HUES64 (cell line): ENCODE results near the gene DPP10.

Experiments
- H3K27ac ChIP-seq: 2 replicates; pipeline ENCODE4 v1.7.0; 2013; ENCODE audit warnings: low read depth, low read length, inconsistent platforms
- H3K27me3 ChIP-seq: 2 replicates; pipeline ENCODE4 v1.6.1; 2013; ENCODE audit warnings: mild to moderate bottlenecking, low read length; ENCODE audit not compliant: insufficient read depth
- H3K36me3 ChIP-seq: 2 replicates; pipeline ENCODE4 v1.6.1; 2013; ENCODE audit warnings: mild to moderate bottlenecking, low read length; ENCODE audit not compliant: insufficient read depth
- H3K4me1 ChIP-seq: 2 replicates; pipeline ENCODE4 v1.6.1; 2013; ENCODE audit warnings: mild to moderate bottlenecking, low read length, moderate library complexity; ENCODE audit not compliant: insufficient read depth
- H3K4me3 ChIP-seq: 2 replicates; pipeline ENCODE4 v1.5.1; 2013; ENCODE audit warnings: mild to moderate bottlenecking, low read length, moderate library complexity
- H3K9ac ChIP-seq: 2 replicates; pipeline ENCODE4 v1.6.1; 2013; ENCODE audit warnings: mild to moderate bottlenecking, low read depth, low read length
- H3K9me3 ChIP-seq: 2 replicates; pipeline ENCODE4 v1.6.1; 2013; ENCODE audit warnings: low read depth, low read length; ENCODE audit not compliant: insufficient read depth
- WGBS: fragments of 150-250, 120-280 bp; methylation state at CpG from one replicate; pipeline ENCODE4 v1.1.7; 2013; ENCODE audit warnings: missing lambda C conversion rate; 5-methylcytosine and 5-hydroxymethylcytosine counted together

DPP10 gene

DNA sequence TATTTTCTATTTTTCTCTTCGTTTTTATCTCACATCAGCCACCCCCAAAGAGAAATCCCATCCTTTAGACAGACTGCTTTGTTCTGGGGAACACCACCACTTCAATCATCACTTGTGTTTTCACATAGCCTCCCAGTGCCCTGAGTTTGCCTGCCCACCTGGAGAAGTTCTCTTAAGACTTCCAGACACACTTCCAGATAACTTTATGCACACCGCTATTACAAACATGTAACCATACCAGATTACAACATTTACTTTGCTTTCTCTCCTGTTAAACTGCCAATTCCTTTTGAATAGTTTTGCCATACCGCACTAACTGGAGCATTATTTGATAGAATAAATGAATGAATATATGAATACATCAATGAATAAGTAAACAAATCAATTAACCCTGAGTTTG, 1353.6 kb downstream of the DPP10 start:
- Histone ChIP-seq H3K4me3 (no peak overlapping the region), H3K4me1 (no peaks in the 10 kb centered on the region), H3K9me3 (no peaks in the 10 kb centered on the region), H3K27ac (no peak overlapping the region), H3K27me3 (no peaks in the 10 kb centered on the region), H3K36me3 (no peaks in the 10 kb centered on the region), H3K9ac (no peak overlapping the region)
- 91% methylated on average over 2 of the region's 3 CpGs for WGBS

DNA sequence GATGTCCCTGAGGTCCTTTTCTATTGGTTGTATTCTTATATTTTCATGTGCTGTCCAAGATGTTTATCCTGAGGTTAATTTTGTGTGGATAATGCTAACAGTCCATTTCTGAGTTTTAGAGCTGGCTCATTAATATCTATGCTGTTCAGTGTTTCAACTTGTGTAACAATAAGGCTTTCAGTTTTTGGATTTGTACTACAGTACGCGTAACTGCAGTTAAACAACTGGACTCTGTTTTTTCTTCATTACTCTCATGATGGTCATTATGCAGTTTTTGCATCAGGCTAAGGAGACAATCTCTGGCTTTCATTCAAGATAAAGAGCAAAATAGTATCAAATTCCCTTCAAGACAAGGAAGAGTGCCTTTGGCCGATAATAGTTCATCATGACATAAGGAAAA, 1364.8 kb downstream of the DPP10 start:
- Histone ChIP-seq H3K27ac (no peak overlapping the region), H3K4me1 (no peaks in the 10 kb centered on the region), H3K9me3 (no peaks in the 10 kb centered on the region), H3K27me3 (no peaks in the 10 kb centered on the region), H3K4me3 (no peak overlapping the region), H3K36me3 (no peaks in the 10 kb centered on the region), H3K9ac (no peak overlapping the region)
- WGBS = 96% methylated on average over 2 of the region's 3 CpGs

DNA sequence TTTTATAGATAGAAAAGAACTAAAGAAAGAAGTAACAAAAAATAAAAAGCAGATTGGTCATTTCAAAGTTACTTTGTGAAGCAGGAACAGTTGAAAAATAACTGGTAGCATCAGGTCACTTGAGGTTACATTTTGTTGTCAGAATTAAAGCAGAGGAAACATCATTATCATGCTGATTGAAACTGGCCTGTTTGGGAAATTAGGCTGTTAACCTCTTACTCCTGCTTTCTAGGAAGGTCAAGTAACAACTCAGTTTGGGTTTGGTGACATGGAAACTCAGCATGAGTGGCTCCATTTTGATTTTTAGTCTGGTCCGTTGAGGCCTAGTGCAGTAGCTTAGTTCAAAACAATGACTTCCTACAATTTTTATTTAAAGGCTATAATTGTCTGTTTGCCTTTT, 1383.5 kb downstream of the DPP10 start:
- Histone ChIP-seq H3K9ac (no peak overlapping the region), H3K4me1 (peaks cover 17% of the 10 kb centered on the region; the same call in 1 of the 2 replicates), H3K9me3 (no peaks in the 10 kb centered on the region), H3K36me3 (no peaks in the 10 kb centered on the region), H3K4me3 (no peak overlapping the region), H3K27me3 (no peaks in the 10 kb centered on the region), H3K27ac (no peak overlapping the region)
- WGBS = 64% methylated on average over 1 of the region's 1 CpG

DNA sequence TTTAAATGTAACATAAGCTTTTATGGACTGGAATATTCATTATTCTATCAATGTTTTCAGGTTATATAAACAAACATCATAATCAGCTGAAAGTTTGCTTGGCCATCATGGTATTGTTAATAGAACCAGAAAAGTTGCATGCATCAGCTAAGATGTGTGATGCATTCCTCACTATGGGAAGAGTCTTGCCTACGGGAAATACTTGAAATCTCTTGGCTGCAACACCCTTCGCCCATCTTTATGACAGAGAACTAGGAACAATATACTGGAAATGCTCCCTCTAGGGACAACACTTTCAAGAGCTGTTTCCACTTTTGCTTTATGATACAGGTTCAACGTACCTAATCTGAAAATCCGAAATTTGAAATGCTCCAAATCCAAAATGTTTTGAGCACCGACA, 1390.8 kb downstream of the DPP10 start:
- Histone ChIP-seq H3K9me3 (no peaks in the 10 kb centered on the region), H3K27me3 (no peaks in the 10 kb centered on the region), H3K36me3 (no peaks in the 10 kb centered on the region), H3K4me1 (no peaks in the 10 kb centered on the region), H3K9ac (no peak overlapping the region), H3K4me3 (no peak overlapping the region), H3K27ac (no peak overlapping the region)
- WGBS = 93% methylated on average over 5 of the region's 5 CpGs

DNA sequence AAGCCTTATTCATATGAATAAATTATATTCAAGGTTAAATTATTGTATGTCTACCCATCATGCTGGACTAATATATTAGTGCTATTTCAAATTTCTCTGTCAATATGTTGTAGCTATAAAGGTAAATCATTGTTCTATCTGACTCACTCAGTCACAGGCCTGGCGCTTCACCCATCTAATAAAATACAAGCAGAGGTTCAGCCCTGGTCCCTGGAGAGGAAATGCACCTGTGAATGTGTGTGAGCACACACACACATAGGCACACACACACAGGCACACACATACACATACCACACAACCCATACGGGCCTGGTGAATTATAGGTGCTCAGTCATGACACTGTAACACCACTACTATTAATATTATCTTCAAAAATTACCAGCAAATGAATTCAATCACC, 1396.1 kb downstream of the DPP10 start:
- H3K27ac ChIP-seq = no peak overlapping the region
- H3K4me3 ChIP-seq = no peak overlapping the region
- no peaks in the 10 kb centered on the region for H3K9me3 ChIP-seq
- H3K9ac ChIP-seq = no peak overlapping the region
- H3K4me1 ChIP-seq = no peaks in the 10 kb centered on the region
- WGBS = 85% methylated on average over 2 of the region's 2 CpGs
- no peaks in the 10 kb centered on the region for H3K27me3 ChIP-seq
- no peaks in the 10 kb centered on the region for H3K36me3 ChIP-seq

DNA sequence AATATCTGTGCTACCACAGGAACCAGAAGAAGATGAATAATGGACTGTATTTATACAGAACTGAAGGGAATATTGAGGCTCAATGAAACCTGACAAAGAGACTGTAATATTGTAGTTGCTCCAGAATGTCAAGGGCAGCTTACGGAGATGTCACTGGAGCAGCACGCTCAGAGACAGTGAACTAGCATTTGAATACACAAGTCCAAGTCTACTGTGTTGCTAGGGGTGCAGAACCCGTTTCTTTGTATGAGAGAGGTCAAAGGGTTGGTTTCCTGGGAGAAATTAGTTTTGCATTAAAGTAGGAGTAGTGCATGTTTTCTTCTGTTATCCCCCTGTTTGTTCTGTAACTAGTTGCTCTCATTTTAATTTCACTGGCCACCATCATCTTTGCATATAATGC, 1399.9 kb downstream of the DPP10 start:
- Histone ChIP-seq H3K36me3 (no peaks in the 10 kb centered on the region), H3K4me1 (0 out of 2 replicates have a peak, but pooled peaks cover 5% of the 10 kb centered on the region), H3K27ac (no peak overlapping the region), H3K4me3 (no peak overlapping the region), H3K27me3 (no peaks in the 10 kb centered on the region), H3K9me3 (no peaks in the 10 kb centered on the region), H3K9ac (no peak overlapping the region)
- WGBS = 94% methylated on average over 3 of the region's 3 CpGs

DNA sequence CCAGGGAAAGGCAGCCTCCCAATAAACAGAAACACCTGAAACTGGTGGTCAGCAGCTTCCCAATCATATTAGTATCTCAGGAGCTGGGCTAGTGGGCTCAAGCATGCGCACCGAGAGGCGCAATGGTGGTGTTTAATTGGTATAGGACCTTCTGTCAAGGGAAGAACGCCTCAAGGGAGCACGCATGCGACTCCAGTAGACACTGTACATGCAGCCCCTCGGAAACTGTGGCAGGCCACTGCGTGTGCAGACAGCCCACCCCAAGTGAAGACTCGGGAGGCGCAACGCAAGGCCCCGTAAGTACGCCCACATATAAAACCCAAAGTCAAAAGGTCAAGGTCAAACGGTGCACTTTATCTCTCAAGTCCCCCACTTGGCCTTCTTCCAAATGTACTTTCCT, 1405.8 kb downstream of the DPP10 start:
- H3K9me3 ChIP-seq = no peaks in the 10 kb centered on the region
- H3K36me3 ChIP-seq = no peaks in the 10 kb centered on the region
- H3K27ac ChIP-seq = no peak overlapping the region
- H3K4me3 ChIP-seq = no peak overlapping the region
- no peak overlapping the region for H3K9ac ChIP-seq
- WGBS = 96% methylated on average over 14 of the region's 14 CpGs
- H3K4me1 ChIP-seq = 0 out of 2 replicates have a peak, but pooled peaks cover 5% of the 10 kb centered on the region
- no peaks in the 10 kb centered on the region for H3K27me3 ChIP-seq

DNA sequence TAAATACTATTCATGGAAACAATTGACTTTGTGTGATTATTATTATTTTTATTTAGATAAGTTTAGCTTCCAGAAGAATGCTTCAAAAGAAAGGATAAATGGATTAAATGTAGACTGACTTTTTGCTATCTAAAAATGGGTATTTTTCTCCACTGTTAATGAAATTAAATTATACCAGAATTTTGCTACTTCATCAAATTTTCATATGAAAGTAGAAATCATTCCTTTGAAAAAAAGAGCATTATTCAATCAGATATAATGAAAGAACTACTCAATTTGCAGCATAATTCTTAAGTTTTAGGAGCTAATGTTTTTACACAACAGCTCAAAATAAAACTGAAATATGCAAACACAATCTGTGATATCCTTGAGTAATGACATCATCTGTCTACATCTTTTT, 1424.6 kb downstream of the DPP10 start:
- no peaks in the 10 kb centered on the region for H3K36me3 ChIP-seq
- no peak overlapping the region for H3K9ac ChIP-seq
- H3K27ac ChIP-seq = no peak overlapping the region
- no peaks in the 10 kb centered on the region for H3K9me3 ChIP-seq
- H3K4me3 ChIP-seq = no peak overlapping the region
- no peaks in the 10 kb centered on the region for H3K27me3 ChIP-seq
- H3K4me1 ChIP-seq = no peaks in the 10 kb centered on the region

DNA sequence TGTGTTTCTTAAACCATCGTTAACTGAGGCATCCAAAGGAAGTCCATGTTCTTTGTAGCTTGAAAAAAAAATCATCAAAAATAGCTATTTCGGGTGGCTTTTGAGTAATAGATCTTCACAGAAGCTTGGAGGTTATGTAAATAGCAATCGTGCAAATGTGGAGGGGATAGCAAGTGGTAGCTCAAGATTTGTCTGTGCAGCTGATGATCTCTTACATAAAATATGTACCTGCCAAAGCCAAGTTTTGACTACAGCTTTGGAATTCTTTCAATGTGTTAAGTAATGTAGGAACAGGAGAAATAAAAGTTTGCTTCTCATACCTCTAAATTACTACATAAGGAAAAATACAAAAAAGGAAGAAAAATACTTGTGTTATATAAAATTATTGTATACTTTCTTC, 1432.0 kb downstream of the DPP10 start:
- Histone ChIP-seq H3K27me3 (no peaks in the 10 kb centered on the region), H3K4me1 (no peaks in the 10 kb centered on the region), H3K9me3 (no peaks in the 10 kb centered on the region), H3K36me3 (no peaks in the 10 kb centered on the region), H3K27ac (no peak overlapping the region), H3K9ac (no peak overlapping the region), H3K4me3 (no peak overlapping the region)
- 97% methylated on average over 3 of the region's 3 CpGs for WGBS

DNA sequence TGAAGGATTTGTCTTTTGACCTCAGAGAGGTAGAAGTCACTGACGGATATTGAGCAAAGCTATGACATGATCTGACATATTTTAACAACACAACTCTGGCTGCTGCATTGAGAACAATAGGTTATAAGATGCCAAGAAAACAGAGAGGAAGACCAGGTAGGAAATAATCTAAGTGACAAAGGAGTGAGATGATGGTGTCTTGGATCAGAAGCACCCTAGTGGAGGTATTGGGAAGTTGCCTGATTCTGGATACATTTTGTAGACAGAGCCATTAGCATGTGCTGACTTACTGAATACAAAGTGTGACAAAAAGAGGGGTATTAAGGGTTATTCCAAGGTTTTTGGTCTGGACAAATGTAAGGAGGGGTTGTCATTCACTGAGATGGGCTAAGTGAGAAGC, 1438.1 kb downstream of the DPP10 start:
- no peak overlapping the region for H3K4me3 ChIP-seq
- no peaks in the 10 kb centered on the region for H3K4me1 ChIP-seq
- no CpG with 5 or more reads among the region's 1 CpG for WGBS
- H3K27me3 ChIP-seq = no peaks in the 10 kb centered on the region
- no peak overlapping the region for H3K9ac ChIP-seq
- no peaks in the 10 kb centered on the region for H3K9me3 ChIP-seq
- H3K27ac ChIP-seq = no peak overlapping the region
- no peaks in the 10 kb centered on the region for H3K36me3 ChIP-seq

DNA sequence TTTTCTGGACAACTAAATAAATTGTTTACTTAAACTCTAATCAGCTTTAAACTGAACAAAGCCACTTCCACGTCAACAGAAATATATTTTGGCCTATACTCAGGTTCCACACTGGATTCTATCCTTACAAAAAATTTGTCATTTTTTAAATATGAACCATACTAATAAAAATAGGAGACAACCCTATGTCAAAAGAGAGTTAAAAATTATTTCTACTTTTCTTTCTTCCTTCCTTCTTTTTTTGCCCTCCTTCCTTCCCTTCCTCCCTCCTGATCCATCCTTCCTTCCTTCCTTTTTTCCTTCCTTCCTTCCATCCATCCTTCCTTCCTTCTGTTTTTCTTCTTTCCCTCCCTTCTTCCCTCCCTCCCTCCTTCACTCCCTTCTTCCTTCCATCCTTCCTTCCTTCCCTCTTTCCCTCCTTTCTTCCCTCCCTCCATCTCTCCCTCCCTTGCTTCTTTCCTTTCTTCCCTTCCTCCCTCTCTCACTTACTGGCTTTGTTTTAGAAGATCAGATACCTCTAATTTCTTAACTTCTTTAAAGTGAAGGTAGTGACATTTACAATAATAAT, 1444.9 kb downstream of the DPP10 start:
- Histone ChIP-seq H3K36me3 (no peaks in the 10 kb centered on the region), H3K27me3 (no peaks in the 10 kb centered on the region), H3K9ac (no peak overlapping the region), H3K9me3 (0 out of 2 replicates have a peak, but pooled peaks cover 2% of the 10 kb centered on the region), H3K4me1 (no peaks in the 10 kb centered on the region), H3K4me3 (no peak overlapping the region), H3K27ac (no peak overlapping the region)
- 87% methylated on average over 1 of the region's 1 CpG for WGBS
